Stimulated activated CD8-positive, alpha-beta memory T cell treated with anti-CD3 and anti-CD28 coated beads, Interleukin-4, amount 100 ng/mL, for 1 hour (primary cell): Measurements from ENCODE around the gene PET117.
"Not testable (repeated sequence)": the region's sequence is repeated elsewhere in the genome, so short reads cannot be mapped to it uniquely, and the experiment has no call there.

Experiments
- DNase-seq, 2 donors: peaks; one replicate each; pipeline ENCODE4 v3.0.0-alpha.2; 2020; ENCODE audit warnings: low read depth in 2 of 2, low spot score in 1 of 2

The PET117 gene

DNA sequence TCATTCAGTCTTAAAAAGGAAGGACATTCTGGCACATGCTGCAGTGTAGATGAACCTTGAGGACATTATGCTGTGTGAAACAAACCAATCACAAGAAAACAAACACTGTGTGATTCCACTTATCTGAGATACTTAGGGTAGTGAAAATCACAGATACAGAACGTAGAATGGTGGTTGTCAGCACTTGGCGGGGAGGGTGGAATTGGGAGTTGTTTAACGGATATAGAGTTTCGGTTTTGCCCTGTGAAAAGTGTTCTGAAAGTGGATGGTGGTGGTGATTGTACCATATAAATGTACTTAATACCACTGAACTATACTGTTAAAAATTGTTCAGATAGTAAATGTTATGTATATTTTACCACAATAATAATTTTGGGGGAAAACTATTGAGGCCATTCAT lies 18.4 kb downstream of the PET117 start:
- no peak for DNase-seq

- no peak for DNase-seq
Observed at GRCh38 chr20:18164356-18164755, 26.7 kb downstream of the PET117 start.

GRCh38 chr20:18165553-18165952 lies 27.9 kb downstream of the PET117 start:
- no peak for DNase-seq

DNA sequence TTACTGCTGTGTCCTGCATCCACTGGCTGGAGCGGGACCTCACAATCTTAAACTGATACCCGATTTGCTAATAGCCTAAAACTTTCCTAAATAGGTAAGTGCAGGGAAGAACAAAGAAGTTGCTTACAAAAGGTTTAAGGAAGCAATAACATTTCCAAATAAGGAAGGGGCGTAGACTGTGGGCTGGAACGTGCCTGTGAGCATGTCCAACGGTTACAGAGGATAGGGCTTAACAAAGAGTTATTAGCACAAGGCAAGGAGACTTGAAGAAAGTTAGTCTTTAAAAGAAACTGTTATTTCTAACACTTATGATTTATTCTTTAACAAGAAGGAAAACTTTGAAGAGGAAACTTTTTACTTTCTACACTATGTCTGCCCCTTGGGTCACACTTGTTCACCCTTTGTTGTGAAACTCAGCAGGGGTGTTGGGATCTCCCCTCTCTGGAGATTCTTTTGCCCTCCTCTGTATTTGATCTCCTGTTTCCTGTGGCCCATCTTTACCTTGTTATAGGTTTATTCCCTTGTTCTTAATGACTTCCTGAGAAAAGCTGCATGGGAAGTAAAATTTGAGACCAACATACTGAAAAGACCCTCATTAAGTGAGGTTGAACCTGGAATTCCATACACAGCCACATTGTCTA lies 28.7 kb downstream of the PET117 start:
- DNase-seq: no peak

GRCh38 chr20:18166950-18167349 lies 29.3 kb downstream of the PET117 start:
- DNase-seq: no peak

DNA sequence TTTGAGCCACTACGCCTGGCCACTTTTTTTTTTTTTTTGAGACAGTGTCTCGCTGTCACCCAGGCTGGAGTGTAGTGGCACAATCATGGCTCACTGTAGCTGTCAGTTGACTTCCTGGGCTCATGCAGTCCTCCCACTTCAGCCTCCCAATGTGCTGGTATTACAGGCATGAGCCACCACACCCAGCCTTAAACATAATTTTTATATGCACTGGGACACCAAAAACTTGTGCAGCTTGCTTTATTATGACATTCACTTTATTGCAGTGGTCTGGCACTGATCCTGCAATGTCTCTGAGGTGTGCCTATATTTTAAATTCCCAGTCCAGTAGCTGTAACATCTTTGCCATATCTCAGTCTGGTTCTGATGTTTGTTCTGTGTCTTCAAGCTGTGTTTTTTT lies 34.7 kb downstream of the PET117 start:
- DNase-seq: no peak

- no peak for DNase-seq
Observed at GRCh38 chr20:18174906-18175683, 37.4 kb downstream of the PET117 start.

DNA sequence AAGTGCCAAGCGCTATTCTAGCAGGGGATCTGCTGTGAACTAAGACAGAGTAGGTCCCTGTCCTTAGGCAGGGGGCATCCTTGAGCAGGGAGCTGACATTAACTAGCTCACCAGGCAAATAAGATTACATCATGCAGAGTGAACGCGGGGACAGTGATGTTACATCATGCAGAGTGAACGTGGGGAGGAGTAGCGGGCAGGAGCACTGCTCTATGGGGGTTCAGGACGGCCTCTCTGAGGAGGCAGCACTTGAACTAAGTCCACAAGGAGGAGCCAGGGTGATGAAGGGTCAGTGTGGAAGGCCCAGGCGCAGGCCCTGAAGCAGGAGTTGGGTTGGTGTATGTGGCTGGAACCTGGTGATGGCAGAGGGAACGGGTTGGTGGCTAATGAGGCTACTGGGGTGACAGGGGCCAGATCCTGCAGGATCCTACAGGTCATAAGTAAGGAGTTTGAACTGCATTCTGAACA lies 38.7 kb downstream of the PET117 start:
- no peak for DNase-seq

DNA sequence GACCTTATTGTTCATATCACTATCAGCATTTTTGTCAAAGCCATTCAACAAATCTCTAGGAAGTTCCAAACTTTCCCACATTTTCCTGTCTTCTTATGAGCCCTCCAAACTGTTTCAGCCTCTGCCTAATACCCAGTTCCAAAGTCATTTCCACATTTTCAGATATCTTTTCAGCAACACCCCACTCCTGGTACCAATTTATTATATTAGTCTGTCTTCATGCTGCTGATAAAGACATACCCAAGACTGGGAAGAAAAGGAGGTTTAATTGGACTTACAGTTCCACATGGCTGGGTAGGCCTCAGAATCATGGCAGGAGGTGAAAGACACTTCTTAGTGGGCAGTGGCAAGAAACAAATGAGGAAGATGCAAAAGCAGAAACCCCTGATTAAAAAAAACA lies 42.7 kb downstream of the PET117 start:
- not testable (repeated sequence) for DNase-seq

DNA sequence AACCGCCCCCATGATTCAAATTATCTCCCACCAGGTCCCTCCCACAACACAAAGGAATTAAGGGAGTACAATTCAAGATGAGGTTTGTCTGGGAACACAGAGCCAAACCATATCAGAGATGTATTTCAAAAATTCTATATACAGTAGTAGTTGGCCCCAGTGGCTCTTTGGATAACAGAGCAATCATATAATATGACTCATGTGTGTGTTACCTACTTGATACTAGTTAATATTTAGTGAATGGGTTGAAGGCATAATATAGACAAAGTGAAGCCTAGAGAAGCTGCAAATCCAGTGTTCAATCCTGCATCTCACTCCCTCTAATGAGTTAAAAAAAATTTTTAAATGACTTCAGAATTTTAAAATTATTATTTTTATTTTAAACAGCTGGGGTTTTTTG lies 43.2 kb downstream of the PET117 start:
- no peak for DNase-seq

- no peak for DNase-seq
Observed at GRCh38 chr20:18187020-18187419, 49.4 kb downstream of the PET117 start.

GRCh38 chr20:18188434-18188833 lies 50.8 kb downstream of the PET117 start:
- DNase-seq: no peak

GRCh38 chr20:18190338-18191233 lies 52.9 kb downstream of the PET117 start:
- DNase-seq: no peak

GRCh38 chr20:18191306-18191705 lies 53.6 kb downstream of the PET117 start:
- DNase-seq: no peak
